ENCODE results near the gene BTG3. TPM values are rescaled to one million over a fixed set of nuclear protein-coding genes. Genes with fewer than 3 reads are reported as not detected.

The BTG3 gene
- total RNA-seq = 10 to 100 TPM; 15.0 to 20.6 TPM
- long read RNA-seq, transcript BTG3-202 (5 exons, 1,456 nt) = major isoform, 28 of 30 reads
- long read RNA-seq, partial matches to known transcripts = 0 of 30 reads
- long read RNA-seq, other reads (novel, unspliced or antisense) = 0 of 30 reads

- DNase-seq (peak; percentile 87), ATAC-seq (peak; percentile 95 to 97)
- intact Hi-C loops (cut with DNase I) = no loop called here
Observed at GRCh38 chr21:17612565-17613241, at the start of gene BTG3. Gene BTG3 (minus strand): TSS chr21:17612901. CDS start chr21:17609144, 3,757 bp downstream.

DNA sequence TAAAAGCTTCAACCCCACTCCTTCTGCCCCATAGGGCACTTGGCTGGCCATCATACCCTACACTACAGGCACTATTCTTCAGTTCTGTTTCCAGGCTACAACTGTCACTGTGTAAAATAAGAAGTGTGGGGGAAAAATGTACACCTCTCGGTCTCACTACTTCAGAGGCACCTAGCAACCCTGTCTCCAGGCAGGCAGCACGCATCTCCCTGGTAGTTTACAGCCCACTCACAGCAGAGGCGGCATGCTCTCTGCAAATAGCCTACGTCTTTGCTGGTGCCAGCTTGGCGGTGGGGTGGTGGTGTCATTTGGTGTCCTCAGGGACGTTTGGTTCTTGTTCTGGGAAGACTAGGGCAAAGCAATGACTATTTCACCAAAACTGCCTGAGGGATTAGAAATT lies 48.2 kb upstream of the BTG3 start:
- intact Hi-C loops (cut with DNase I) = loop anchor here in 1 of 2 donors (10.0 kb wide), 1 partner anchor 64 kb away; no protein-coding TSS in a partner anchor
- ATAC-seq = no peak
- no peak for DNase-seq

GRCh38 chr21:17660452-17660851 lies 47.8 kb upstream of the BTG3 start:
- ATAC-seq (no peak), DNase-seq (no peak)
- intact Hi-C loops (cut with DNase I) = loop anchor here in 1 of 2 donors (10.0 kb wide), 1 partner anchor 64 kb away; no protein-coding TSS in a partner anchor

- ATAC-seq = no peak
- intact Hi-C loops (cut with DNase I) = no loop called here
- no peak for DNase-seq
Observed at GRCh38 chr21:17658931-17659330, 46.2 kb upstream of the BTG3 start.

GRCh38 chr21:17651526-17651925 lies 38.8 kb upstream of the BTG3 start:
- no peak for ATAC-seq
- no peak for DNase-seq
- intact Hi-C loops (cut with DNase I) = no loop called here

- intact Hi-C loops (cut with DNase I) = no loop called here
- ATAC-seq (no peak), DNase-seq (no peak)
Observed at GRCh38 chr21:17650292-17650691, 37.6 kb upstream of the BTG3 start.

GRCh38 chr21:17646790-17647189 lies 34.1 kb upstream of the BTG3 start:
- DNase-seq (no peak), ATAC-seq (no peak)
- intact Hi-C loops (cut with DNase I) = no loop called here

DNA sequence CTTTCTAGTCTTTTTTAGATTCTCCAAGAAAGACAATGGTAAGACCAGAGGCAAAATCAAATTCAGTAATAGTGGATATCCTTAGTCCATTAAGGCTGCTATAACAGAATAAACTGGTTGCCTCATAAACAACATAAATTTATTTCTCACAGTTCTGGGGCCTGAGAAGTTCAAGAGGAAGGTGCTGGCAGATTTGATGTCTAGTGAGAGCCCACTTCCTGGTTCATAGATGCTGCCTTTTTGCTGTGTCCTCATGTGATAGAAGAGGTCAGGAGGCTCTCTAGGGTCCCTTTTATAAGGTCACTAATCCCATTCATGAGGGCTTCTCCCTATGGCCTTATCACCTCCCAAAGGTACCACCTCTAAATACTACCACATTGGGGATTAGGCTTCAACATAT lies 31.5 kb upstream of the BTG3 start:
- intact Hi-C loops (cut with DNase I) = no loop called here
- ATAC-seq (no peak), DNase-seq (no peak)

GRCh38 chr21:17640821-17641220 lies 28.1 kb upstream of the BTG3 start:
- DNase-seq (no peak), ATAC-seq (no peak)
- intact Hi-C loops (cut with DNase I) = no loop called here

DNA sequence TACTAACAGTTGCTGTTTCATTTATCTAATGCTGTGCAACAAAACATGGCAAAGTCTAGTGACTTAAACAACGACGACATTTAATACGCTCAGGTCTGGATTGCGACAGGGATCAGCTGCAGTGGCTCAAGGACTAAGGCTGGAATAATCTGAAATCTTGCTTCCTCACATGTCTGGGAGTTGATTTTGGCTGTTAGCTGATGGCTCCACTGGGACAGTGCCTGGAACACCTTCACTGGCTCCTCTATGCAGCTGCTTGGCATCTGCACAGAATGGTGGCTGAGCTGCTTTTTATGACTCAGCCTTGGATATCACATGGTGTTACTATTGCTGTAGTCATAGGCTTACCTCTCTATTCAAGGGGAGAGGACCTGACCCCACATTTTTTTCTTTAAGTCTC lies 24.0 kb upstream of the BTG3 start:
- ATAC-seq (peak in 1 of 2 donors; percentile 58), DNase-seq (no peak)
- intact Hi-C loops (cut with DNase I) = no loop called here

- ATAC-seq (peak; percentile 19 to 87), DNase-seq (no peak)
- intact Hi-C loops (cut with DNase I) = no loop called here
Observed at GRCh38 chr21:17631195-17631594, 18.5 kb upstream of the BTG3 start.

DNA sequence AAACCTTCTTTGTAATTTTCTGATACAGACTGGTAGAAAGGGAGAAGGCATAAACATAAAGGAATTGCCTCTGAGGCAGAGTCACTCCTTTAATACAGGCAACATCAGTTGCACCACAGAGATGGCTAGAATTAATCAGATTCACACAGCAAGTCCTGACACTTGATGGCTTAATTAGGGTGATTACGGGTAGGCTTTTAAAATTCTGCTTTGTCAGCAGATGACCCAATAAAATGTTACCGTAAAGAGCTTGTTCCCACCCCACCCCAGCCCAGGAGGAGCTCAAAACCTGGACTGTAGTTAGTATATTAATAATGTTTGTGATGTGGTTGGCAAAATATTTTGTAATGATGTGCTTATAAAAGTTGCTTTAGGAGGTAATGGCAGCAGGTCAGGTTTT lies 9.3 kb upstream of the BTG3 start:
- intact Hi-C loops (cut with DNase I) = no loop called here
- ATAC-seq (no peak), DNase-seq (no peak)

DNA sequence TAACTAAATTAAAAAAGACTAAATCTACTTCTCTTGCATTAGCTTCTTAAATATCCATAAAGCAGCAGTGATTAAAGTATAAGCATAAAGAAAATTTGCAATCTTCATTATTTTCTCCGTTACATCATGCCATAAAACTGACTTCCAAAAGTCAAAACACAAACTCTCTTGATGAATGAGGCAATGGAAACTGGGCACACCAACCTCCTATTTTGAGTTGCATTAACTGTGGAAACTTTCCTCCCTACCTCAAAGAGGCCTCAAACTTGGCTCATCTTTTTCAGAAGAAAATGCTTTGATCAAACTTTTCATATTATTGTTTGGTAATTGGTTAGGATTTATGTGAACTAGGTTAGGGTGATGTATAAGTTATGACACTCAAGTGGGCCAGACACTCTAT lies 4.1 kb upstream of the BTG3 start:
- no peak for ATAC-seq
- DNase-seq = no peak
- intact Hi-C loops (cut with DNase I) = no loop called here

DNA sequence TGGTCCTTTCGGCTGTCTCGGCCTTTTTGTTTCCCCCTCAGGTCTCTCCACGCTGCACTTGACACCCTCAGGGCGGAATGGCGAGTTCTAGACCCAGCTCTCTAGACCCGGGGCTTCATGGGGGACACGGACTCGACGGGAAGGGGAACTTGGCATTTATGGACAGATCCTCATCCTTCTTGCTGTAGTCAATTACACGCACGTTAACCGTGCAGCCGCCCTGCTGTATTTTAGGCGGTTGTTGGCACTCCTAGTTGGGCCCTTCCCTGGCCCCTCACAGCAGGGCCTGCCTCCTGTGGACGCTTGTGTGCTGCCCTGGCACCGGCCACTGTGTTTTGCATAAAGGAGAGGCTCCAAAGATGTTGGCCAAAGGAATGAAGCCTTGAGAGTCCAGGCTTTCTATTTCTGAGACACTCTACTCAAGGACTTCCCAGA lies 558 bp upstream of the BTG3 start:
- peak; percentile 53 for DNase-seq
- intact Hi-C loops (cut with DNase I) = no loop called here
- ATAC-seq = peak; percentile 11 to 32

DNA sequence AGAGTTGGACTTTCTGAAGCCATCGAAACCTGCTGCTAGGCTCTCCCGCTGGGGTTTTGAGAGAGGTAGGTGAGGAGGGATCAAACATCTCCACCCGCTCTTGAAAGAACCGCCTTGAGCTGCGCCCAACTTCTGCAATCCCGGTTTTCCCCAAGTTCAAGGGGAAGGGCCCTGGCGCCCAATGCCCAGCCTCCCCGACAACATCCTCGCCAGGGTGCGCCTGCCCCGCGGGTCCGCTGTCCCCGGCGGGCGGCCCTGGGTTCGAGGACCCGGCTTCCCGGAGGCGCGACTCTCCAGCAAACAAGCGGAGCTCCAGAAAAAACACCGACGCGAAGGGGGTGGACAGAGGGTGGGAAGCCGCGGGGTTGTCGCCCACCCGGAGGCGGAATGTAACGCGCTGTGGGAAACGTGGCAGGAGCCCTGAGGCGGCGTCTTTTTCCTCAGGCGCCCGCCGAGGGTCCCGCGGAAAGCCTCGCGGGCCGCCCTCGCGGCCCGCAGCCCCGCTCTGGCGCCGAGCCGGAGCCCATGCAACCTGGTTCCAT lies 607 bp downstream of the BTG3 start:
- intact Hi-C loops (cut with DNase I) = no loop called here
- ATAC-seq (peak; percentile 24 to 48), DNase-seq (peak; percentile 51)

DNA sequence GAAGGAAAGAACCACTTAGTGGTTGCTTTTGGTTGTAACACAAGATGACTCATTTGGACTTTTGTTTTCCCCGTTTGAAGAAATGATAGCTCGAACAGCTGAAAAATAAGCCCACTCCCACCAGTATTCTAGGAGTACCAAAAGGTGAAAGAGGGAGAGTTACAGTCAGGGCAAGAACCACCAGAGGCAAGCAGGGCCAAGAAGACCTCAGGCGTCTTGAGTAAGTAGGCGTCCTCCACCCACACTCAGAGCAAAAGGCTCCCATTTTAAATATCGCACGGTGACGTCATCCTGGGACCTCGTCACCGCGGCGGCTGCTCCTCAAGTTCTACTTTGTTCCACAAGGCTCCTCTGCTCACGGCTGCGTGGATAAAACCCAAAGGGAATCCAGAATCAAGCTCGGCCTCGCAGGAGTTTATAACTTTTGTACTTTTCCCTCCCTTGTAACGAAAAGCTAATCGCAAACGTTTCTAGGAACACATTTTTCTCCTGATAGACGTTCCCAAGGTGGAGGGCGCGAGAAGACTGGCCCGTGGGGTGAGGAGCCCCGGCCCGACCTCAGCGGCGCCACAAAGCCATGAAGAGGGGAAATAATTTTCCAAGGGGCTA lies 1.2 kb downstream of the BTG3 start:
- DNase-seq (peak; percentile 87), ATAC-seq (peak; percentile 67 to 73)
- intact Hi-C loops (cut with DNase I) = no loop called here

DNA sequence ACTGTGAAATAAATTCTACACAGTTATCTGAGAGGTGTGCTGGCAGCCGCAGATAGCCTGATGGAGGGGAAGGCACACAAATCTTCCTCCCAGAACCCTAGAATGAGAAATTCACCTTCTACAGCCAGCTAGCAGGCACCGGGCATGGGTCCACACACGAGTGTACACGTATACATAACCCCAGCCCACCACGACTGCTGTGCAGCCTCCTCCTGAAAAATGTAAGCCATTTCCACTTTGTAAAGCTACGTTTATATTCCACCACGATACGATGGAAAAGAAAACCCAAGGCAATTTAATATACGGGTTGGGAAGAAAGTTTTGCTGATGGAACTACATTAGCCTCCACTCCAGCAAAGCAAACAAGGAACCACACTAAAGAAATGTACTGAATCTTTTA lies 1.8 kb downstream of the BTG3 start:
- intact Hi-C loops (cut with DNase I) = no loop called here
- no peak for DNase-seq

DNA sequence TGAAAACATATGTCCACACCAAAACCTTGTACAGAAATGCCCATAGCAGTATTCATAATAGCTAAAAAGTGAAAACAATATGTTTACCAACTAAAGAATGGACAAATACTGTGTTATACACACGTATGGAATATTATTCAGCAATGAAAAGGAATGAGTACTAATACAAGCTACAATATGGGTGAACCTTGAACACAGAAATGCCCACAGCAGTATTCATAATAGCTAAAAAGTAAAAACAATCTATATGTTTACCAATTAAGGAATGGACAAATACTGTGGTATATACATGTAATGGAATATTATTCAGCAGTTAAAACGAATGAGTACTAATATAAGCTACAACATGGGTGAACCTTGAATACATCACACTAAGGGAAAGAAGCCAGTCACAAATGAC lies 3.0 kb downstream of the BTG3 start:
- no peak for DNase-seq
- intact Hi-C loops (cut with DNase I) = no loop called here
- ATAC-seq = no peak

More for the DNA sequence above, 1.8 kb downstream of the BTG3 start:
- no peak for ATAC-seq

- intact Hi-C loops (cut with DNase I) = no loop called here
- DNase-seq = no peak
- ATAC-seq = no peak
Observed at GRCh38 chr21:17607684-17608083, 5.0 kb downstream of the BTG3 start.

DNA sequence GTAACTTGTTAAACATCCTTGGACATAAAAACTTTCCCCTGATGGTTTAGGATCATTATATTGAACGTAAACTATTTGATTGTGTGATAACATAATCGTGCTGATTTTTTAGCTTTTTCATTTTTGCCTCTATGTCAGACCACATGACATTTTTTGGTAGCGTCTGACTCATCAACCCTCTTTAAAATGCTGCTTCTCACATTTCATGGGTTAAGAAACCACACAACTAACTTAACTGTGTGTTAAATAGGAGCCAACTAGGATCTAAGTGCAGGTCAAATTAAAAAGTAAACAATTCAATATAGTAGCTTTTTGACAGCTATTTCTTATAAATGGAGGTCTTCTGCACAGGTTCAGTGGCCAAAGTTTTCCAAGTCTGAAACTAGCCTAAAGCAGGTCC lies 9.8 kb downstream of the BTG3 start:
- intact Hi-C loops (cut with DNase I) = no loop called here
- no peak for DNase-seq
- ATAC-seq = no peak
